Measurements from ENCODE around the gene GRPEL1.

Gene GRPEL1

GRCh38 chr4:7030856-7031255 lies 37.0 kb downstream of the GRPEL1 start:
- no peak for DNase-seq (ENCODE audit: low read depth)
- H3K4me3 ChIP-seq (ENCODE audit: low read depth, low read length): no peak overlapping the region

DNA sequence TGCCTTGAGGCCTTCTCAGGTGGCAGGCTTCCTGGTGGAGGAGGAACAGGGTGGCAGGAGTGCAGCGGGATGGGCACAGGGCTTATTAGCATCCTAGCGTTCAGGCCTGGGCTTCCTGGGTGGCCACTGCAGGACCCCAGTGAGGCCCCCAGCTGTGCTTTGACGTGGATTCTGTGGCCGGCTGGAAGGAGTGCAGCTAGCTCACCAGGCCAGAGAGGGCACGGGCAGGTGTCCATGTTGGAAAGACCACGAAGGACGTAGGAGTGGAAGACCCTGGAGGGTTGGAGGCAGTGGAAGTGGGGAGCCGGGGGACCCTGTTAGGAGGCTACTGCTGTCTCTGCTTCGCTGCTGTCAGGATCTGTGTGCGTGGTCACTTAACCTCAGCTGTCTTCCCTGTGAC lies 37.9 kb downstream of the GRPEL1 start:
- no peak overlapping the region for H3K4me3 ChIP-seq (ENCODE audit: low read depth, low read length)
- DNase-seq (ENCODE audit: low read depth): no peak

DNA sequence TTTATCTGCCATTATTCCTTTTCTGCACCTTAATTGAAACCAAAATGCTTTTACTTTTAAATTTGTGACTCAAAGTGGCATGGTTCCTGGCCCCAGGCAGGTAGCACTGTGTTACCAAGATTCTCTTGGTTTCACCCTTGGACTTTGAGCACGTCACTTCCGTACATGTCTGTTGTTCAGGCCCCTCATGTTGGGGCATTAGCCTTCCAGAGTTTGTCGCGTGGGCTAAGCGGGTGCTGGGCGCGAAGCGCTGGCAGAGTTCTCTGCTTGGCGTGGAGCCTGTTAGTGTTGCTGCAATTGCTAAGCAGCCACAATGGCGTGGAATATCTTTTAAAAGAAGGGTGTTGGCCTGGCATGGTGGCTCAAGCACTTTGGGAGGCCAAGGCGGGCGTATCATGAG lies 38.7 kb downstream of the GRPEL1 start:
- H3K4me3 ChIP-seq (ENCODE audit: low read depth, low read length): no peak overlapping the region
- no peak for DNase-seq (ENCODE audit: low read depth)

GRCh38 chr4:7027913-7028312 lies 40.0 kb downstream of the GRPEL1 start:
- H3K4me3 ChIP-seq (ENCODE audit: low read depth, low read length): no peak overlapping the region
- no peak for DNase-seq (ENCODE audit: low read depth)

DNA sequence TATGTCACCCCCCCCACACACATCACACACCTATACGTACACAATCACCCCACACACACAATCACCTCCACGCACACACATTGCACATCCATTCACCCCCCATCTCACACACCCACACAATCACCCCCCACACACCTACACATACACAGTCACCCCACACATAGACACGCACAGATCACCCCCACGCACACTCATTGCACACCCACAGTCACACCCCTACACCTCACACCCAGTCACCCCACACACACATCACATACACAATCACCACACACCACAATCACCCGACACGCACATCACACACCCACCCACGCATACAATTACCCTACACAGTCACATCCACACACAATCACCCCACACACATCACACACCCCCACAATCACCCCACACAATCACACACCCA lies 40.6 kb downstream of the GRPEL1 start:
- no peak overlapping the region for H3K4me3 ChIP-seq (ENCODE audit: low read depth, low read length)
- no peak for DNase-seq (ENCODE audit: low read depth)

GRCh38 chr4:7026107-7026506 lies 41.8 kb downstream of the GRPEL1 start:
- H3K4me3 ChIP-seq (ENCODE audit: low read depth, low read length): no peak overlapping the region

DNA sequence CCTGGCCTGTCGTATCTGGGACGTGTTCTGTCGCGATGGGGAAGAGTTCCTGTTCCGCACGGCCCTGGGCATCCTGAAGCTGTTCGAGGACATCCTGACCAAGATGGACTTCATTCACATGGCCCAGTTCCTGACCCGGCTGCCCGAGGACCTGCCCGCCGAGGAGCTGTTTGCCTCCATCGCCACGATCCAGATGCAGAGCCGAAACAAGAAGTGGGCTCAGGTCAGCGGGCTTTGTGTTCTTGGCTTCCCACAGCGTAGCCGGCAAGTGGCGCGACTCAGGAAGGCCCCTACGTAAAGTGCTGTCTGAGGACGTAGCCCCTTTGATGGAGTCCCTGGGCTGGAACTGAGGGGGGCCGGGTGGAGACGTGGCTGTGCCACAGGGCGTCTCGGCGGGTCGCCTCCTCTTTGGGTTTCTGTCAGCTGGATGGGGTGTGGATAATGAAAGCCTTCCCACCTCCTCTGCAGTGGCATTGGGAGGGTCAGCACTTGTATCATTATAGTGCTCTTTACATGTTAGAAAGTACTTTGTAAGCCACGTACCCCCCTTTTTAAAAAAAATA lies 42.7 kb downstream of the GRPEL1 start:
- no peak overlapping the region for H3K4me3 ChIP-seq (ENCODE audit: low read depth, low read length)
- no peak for DNase-seq (ENCODE audit: low read depth)

More at GRCh38 chr4:7026107-7026506, 41.8 kb downstream of the GRPEL1 start:
- no peak for DNase-seq (ENCODE audit: low read depth)

- no peak for DNase-seq (ENCODE audit: low read depth)
- H3K4me3 ChIP-seq (ENCODE audit: low read depth, low read length): no peak overlapping the region
These were observed 43.5 kb downstream of the GRPEL1 start for GRCh38 chr4:7024336-7024890.

DNA sequence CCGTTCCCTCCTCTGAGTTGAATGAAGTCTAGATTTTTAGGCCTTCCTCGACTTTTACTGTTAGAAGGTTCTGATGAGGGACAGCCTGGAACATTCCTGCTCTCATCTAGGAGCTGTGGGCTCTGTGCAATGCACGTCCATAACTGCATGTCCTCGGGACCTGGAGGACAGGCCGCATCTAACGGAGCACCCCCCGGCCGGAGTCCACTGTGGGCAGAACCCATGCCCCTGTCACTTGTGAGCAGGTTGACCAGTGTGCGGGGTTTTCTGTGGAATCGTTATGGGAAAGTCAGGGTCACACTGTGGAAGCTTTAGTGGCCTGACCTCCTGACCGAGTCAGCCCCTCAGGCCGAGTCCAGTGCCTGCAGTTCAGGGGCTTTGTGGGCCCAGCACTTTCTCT lies 44.0 kb downstream of the GRPEL1 start:
- DNase-seq (ENCODE audit: low read depth): no peak
- H3K4me3 ChIP-seq (ENCODE audit: low read depth, low read length): no peak overlapping the region

GRCh38 chr4:7023486-7023885 lies 44.4 kb downstream of the GRPEL1 start:
- no peak overlapping the region for H3K4me3 ChIP-seq (ENCODE audit: low read depth, low read length)
- no peak for DNase-seq (ENCODE audit: low read depth)

GRCh38 chr4:7021930-7022664 lies 45.8 kb downstream of the GRPEL1 start:
- H3K4me3 ChIP-seq (ENCODE audit: low read depth, low read length): no peak overlapping the region
- DNase-seq (ENCODE audit: low read depth): peak; percentile 46

DNA sequence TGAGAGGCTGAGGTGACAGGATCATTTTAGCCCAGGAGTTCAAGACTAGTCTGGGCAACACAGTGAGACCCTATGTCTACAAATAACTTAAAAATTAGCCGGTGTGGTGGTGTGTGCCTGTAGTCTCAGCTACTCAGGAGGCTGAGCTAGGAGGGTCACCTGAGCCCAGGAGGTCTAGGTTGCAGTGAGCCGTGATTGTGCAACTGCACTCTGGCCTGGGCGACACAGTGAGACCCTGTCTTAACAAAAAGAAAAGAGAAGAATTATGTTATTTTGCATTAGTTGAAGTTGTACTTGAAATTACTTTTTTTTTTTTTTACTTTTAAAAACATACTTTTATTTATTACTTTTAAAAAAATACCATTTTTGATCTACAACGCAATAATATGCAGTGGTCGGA lies 46.5 kb downstream of the GRPEL1 start:
- no peak for DNase-seq (ENCODE audit: low read depth)
- no peak overlapping the region for H3K4me3 ChIP-seq (ENCODE audit: low read depth, low read length)

GRCh38 chr4:7020856-7021255 lies 47.0 kb downstream of the GRPEL1 start:
- DNase-seq (ENCODE audit: low read depth): no peak
- H3K4me3 ChIP-seq (ENCODE audit: low read depth, low read length): no peak overlapping the region

DNA sequence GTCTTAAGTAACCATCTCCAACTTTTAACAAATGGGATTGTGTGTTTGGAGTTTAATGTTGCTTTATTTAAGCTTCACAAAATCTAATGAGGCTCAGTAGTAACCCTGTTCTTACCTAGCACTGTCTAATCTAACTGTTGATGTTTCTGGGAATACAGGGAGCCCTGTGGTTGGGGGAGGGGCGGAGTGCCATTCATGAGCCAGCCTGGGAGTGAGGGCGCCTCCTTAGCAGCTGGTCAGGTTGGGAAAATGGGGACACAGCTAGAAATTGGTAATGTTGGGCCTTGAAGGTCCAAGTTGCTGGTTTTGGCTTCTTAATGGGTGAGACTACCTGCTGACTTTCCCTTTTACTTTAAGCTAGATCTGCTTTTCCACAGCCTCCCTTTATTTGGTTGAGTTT lies 47.6 kb downstream of the GRPEL1 start:
- no peak for DNase-seq (ENCODE audit: low read depth)
- H3K4me3 ChIP-seq (ENCODE audit: low read depth, low read length): no peak overlapping the region

DNA sequence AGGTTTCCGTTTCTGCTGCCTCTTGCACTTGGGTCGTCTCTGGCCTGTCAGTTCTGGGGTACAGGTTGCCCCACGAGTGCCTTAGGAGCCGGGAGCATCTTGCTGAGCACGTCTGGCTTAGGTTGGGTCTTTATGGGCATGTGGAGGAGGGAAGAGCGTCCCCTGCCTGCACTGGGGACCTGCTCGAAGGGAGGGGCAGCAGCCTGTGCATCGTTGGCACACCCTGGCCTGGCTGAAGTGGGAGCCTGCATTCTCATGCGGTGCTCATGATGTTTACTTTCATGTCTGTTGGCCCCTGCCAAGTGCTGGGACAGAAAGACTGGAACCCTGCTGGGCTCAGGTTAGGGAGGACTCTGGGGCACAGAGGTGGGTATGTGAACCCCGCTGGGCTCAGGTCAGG lies 48.5 kb downstream of the GRPEL1 start:
- no peak overlapping the region for H3K4me3 ChIP-seq (ENCODE audit: low read depth, low read length)
- no peak for DNase-seq (ENCODE audit: low read depth)

DNA sequence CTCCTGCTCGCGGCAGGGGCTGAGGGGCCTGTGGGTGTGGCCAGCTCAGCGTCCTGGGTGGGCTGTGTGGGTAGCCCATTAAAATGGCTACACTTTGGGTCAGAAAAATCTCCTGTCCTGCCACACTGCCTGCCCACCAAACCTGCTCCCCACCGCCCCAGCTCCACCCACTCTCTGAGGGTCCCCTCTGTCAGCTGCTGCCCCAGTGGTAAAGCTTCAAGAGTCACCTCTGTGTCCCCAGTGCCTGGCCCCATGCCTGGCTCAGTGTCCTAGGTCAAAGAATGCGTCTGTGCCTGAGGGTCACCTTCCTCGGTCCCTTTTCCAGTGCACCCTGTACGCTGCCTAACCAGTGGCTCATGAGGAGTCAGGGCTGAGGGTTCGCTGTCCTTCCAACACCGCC lies 49.6 kb downstream of the GRPEL1 start:
- no peak overlapping the region for H3K4me3 ChIP-seq (ENCODE audit: low read depth, low read length)
- DNase-seq (ENCODE audit: low read depth): no peak

DNA sequence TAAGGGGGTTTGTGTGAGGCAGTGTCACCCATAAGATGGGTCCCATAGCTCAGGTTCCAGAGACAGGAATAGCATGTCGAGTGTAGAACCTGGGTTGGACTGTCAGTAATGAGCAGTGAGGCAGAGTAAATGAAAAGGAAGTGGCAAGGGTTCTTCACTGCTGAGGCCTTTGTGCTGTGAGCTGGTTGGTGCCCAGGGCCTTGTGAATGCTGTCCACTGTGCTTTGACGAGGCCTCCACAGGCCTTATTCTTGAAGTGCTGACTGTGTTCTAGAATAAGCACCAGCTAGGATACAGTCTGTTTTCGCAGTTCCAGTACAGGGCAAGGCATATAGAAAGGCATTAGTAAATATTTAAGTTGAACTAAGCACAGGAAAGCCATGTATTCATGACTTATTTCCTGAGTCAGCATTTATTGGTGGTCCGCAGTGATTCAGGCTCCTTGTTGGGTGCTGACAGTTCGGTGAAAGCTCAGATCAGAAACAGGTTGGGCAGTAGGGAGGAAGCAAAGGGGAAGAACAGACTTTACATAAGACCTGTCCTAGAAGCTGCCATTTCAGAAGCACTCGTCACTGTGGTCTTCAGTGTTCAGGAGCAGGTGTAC lies 50.3 kb downstream of the GRPEL1 start:
- DNase-seq (ENCODE audit: low read depth): no peak
- H3K4me3 ChIP-seq (ENCODE audit: low read depth, low read length): no peak overlapping the region

GRCh38 chr4:7016512-7016911 lies 51.4 kb downstream of the GRPEL1 start:
- DNase-seq (ENCODE audit: low read depth): no peak
- no peak overlapping the region for H3K4me3 ChIP-seq (ENCODE audit: low read depth, low read length)

DNA sequence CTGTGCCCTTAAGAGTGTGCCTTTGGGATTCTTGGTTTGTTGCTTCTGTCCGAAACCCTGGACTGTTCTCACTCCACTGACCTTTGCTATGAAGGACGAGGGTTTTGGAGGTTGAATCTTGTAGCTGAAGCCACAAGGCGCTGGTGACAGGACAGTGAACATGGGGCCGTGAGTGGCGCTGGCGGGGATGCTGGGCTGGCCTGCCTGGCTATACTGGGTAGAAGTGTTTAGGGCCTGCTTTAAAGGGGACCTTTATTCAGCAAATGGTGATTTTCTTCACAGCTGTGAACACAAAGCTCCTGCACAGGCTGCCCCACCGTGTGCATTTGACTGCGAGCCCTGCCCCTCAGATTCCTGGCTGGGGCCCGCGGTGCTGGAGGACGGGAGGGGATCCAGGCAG lies 51.8 kb downstream of the GRPEL1 start:
- no peak for DNase-seq (ENCODE audit: low read depth)
- H3K4me3 ChIP-seq (ENCODE audit: low read depth, low read length): no peak overlapping the region

DNA sequence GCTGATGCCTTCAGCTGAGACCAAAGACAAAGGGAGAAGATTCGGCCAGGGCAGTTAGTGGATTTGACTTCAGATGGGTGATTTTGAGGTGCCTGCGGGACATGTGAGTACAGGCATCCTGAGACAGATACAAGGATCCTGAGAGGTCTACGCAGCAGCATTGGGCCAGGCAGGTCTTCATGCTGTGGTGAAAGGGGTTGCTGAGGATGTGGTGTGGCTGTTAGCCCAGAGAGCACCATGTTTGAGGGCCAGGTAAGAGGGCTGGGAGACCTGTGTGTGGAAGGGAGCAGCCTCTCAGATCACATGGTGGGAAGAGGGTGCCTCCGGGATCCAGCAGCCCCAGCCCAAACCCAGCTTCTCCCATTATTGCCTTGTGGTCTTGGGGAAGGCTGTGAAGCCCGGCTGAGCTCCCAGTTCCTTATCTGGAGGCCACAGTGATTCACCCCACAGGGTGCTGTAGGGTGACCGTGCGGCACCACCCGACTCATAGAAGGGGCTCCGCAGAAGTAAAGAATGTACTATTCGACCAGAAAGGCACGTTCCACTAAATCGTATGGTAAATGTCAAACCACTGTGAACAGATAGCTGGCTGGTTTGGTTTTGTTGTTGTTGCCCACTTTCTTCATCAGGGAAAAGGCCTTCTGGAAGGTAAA lies 52.4 kb downstream of the GRPEL1 start:
- H3K4me3 ChIP-seq (ENCODE audit: low read depth, low read length): no peak overlapping the region
- no peak for DNase-seq (ENCODE audit: low read depth)
